HepG2 (cell line): ENCODE measurements around the gene C6orf136. TPM values are rescaled to one million over a fixed set of nuclear protein-coding genes. Genes with fewer than 3 reads are reported as not detected.
A peak's percentile ranks its signal among the peaks of the same experiment; 100 is the strongest.

Source experiments
- AKAP8 ChIP-seq: sonication (generic); formaldehyde crosslinking; IDR thresholded peaks from 2 replicates; pipeline ENCODE4 v1.5.1; 2020; ENCODE audit warnings: mild to moderate bottlenecking, missing genetic modification reagents
- ARHGAP35 ChIP-seq: sonication (generic); formaldehyde crosslinking; IDR thresholded peaks from 2 replicates; pipeline ENCODE4 v1.9.0; 2022; ENCODE audit warnings: mild to moderate bottlenecking, inconsistent platforms, moderate library complexity, missing genetic modification reagents, borderline replicate concordance
- ERF ChIP-seq: IDR thresholded peaks from 2 replicates; pipeline ENCODE4 v1.6.1; 2018; ENCODE audit warnings: missing biosample characterization, missing genetic modification reagents
- FOXJ3 ChIP-seq: sonication (generic); formaldehyde crosslinking; IDR thresholded peaks from 2 replicates; pipeline ENCODE4 v1.4.0; 2020; ENCODE audit warnings: missing genetic modification reagents, mild to moderate bottlenecking, borderline replicate concordance
- PAX8 ChIP-seq: sonication (generic); formaldehyde crosslinking; IDR thresholded peaks from 2 replicates; pipeline ENCODE4 v1.8.0; 2022; ENCODE audit warnings: mild to moderate bottlenecking, missing genetic modification reagents, borderline replicate concordance
- PHF5A ChIP-seq: IDR thresholded peaks from one replicate; pipeline ENCODE4 v1.6.1; 2018; ENCODE audit warnings: low read depth, missing genetic modification reagents; ENCODE audit not compliant: unreplicated experiment
- RAD51 ChIP-seq: fragments of 450-650 bp; IDR thresholded peaks from 2 replicates; pipeline ENCODE4 v1.6.1; 2016; ENCODE audit warnings: borderline replicate concordance
- SMYD3 ChIP-seq: sonication (generic); formaldehyde crosslinking; IDR thresholded peaks from 2 replicates; pipeline ENCODE4 v1.8.1; 2023; ENCODE audit warnings: mild to moderate bottlenecking, missing genetic modification reagents
- SNAPC2 ChIP-seq: sonication (generic); formaldehyde crosslinking; IDR thresholded peaks from 2 replicates; pipeline ENCODE4 v1.8.1; 2022; ENCODE audit warnings: mild to moderate bottlenecking, missing genetic modification reagents
- THAP7 ChIP-seq: sonication (generic); formaldehyde crosslinking; IDR thresholded peaks from 2 replicates; pipeline ENCODE4 v1.8.1; 2023; ENCODE audit warnings: mild to moderate bottlenecking, missing genetic modification reagents
- THYN1 ChIP-seq: sonication (generic); formaldehyde crosslinking; IDR thresholded peaks from 2 replicates; pipeline ENCODE4 v1.8.1; 2023; ENCODE audit warnings: low read depth, mild to moderate bottlenecking, moderate library complexity, missing genetic modification reagents, borderline replicate concordance
- TOE1 ChIP-seq: sonication (generic); formaldehyde crosslinking; IDR thresholded peaks from 2 replicates; pipeline ENCODE4 v1.4.0; 2020; ENCODE audit warnings: mild to moderate bottlenecking, missing genetic modification reagents
- ZBED4 ChIP-seq: sonication (generic); formaldehyde crosslinking; IDR thresholded peaks from 2 replicates; pipeline ENCODE4 v1.4.0; 2020; ENCODE audit warnings: missing genetic modification reagents, borderline replicate concordance
- ZBTB20 ChIP-seq: sonication (generic); formaldehyde crosslinking; IDR thresholded peaks from 2 replicates; pipeline ENCODE4 v1.8.1; 2023; ENCODE audit warnings: missing genetic modification reagents, low read depth, mild to moderate bottlenecking, borderline replicate concordance
- ZNF354B ChIP-seq: sonication (generic); formaldehyde crosslinking; IDR thresholded peaks from 2 replicates; pipeline ENCODE4 v1.8.0; 2022; ENCODE audit warnings: mild to moderate bottlenecking, missing genetic modification reagents
- ZNF614 ChIP-seq: IDR thresholded peaks from 2 replicates; pipeline ENCODE4 v1.6.1; 2018; ENCODE audit warnings: missing biosample characterization, missing genetic modification reagents, inconsistent platforms, borderline replicate concordance
- ZNF713 ChIP-seq: sonication (generic); formaldehyde crosslinking; IDR thresholded peaks from 2 replicates; pipeline ENCODE4 v1.4.0; 2020; ENCODE audit warnings: mild to moderate bottlenecking, missing genetic modification reagents
- ZNF746 ChIP-seq: sonication (generic); formaldehyde crosslinking; IDR thresholded peaks from 2 replicates; pipeline ENCODE4 v1.8.0; 2022; ENCODE audit warnings: mild to moderate bottlenecking, missing genetic modification reagents
- ZSCAN20 ChIP-seq: sonication (generic); formaldehyde crosslinking; IDR thresholded peaks from 2 replicates; pipeline ENCODE4 v1.4.0; 2020; ENCODE audit warnings: missing genetic modification reagents, mild to moderate bottlenecking, borderline replicate concordance
- polyA plus RNA-seq, 8 experiments: library from polyadenylated mRNA; depleted of rRNA in 3 of 8; stranded (reverse) in 7 of 8; unstranded in 1 of 8; fragments of >200 nt; fragmentation: Illumina TruSeq in 4 of 8; extraction: Trizol in 4 of 8; gene quantifications; 2 replicates each; pipeline versions ENCODE4 v1.2.1 to v1.2.3, GENCODE V29; 2011 to 2016; ENCODE audit warnings: low read depth in 4 of 8, missing spikeins in 1 of 8, mixed read lengths in 1 of 8; ENCODE audit not compliant: insufficient read depth in 1 of 8
- total RNA-seq, 5 experiments: library from RNA; depleted of rRNA; stranded (reverse); fragments of >200 nt; fragmentation: Illumina TruSeq; extraction: Trizol; gene quantifications; 2 replicates each; pipeline ENCODE4 v1.2.3, GENCODE V29; 2016; ENCODE audit warnings: low read depth in 1 of 5
- TF ChIP-seq, protein P1 (sequence below): sonication (generic); formaldehyde crosslinking; IDR thresholded peaks from 2 replicates; pipeline ENCODE4 v1.8.0; 2022; ENCODE audit warnings: low read depth, missing genetic modification reagents
- TF ChIP-seq, protein P2 (sequence below): sonication (generic); formaldehyde crosslinking; IDR thresholded peaks from 2 replicates; pipeline ENCODE4 v1.4.0; 2020; ENCODE audit warnings: missing genetic modification reagents

The C6orf136 gene
- total and polyA plus RNA-seq, 2 of the 13 experiments (the other 11 are each of a cell fraction or from before 2014, with no cell fraction given): 12.0 to 26.2 TPM

- TF ChIP-seq THYN1 (CRISPR knock-in tag) (no peak), ZNF354B (CRISPR knock-in tag) (no peak), ARHGAP35 (CRISPR knock-in tag) (peak; percentile 79; the same call in 1 of the 2 replicates), AKAP8 (CRISPR knock-in tag) (peak; percentile 95), TOE1 (CRISPR knock-in tag) (no peak), ZBTB20 (0 out of 2 replicates have a peak, but pooled peaks have one; percentile 69), ZNF614 (peak; percentile 74; the same call in 1 of the 2 replicates), RAD51 (no peak), ERF (peak; percentile 66; the same call in 1 of the 2 replicates), ZNF746 (CRISPR knock-in tag) (peak; percentile 50; the same call in 1 of the 2 replicates), FOXJ3 (CRISPR knock-in tag) (no peak), SMYD3 (CRISPR knock-in tag) (peak; percentile 54; the same call in 1 of the 2 replicates), PAX8 (CRISPR knock-in tag) (peak; percentile 96), PHF5A (CRISPR knock-in tag) (no peak), ZSCAN20 (CRISPR knock-in tag) (no peak), ZNF713 (0 out of 2 replicates have a peak, but pooled peaks have one; percentile 19), THAP7 (CRISPR knock-in tag) (no peak; the same call in 1 of the 2 replicates), SNAPC2 (no peak; the same call in 1 of the 2 replicates), ZBED4 (CRISPR knock-in tag) (peak; percentile 93)
- TF ChIP-seq, protein P1, sequence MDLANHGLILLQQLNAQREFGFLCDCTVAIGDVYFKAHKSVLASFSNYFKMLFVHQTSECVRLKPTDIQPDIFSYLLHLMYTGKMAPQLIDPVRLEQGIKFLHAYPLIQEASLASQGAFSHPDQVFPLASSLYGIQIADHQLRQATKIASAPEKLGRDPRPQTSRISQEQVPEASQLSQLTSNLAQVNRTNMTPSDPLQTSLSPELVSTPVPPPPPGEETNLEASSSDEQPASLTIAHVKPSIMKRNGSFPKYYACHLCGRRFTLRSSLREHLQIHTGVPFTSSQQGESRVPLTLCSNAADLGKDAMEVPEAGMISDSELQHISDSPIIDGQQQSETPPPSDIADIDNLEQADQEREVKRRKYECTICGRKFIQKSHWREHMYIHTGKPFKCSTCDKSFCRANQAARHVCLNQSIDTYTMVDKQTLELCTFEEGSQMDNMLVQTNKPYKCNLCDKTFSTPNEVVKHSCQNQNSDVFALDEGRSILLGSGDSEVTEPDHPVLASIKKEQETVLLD (CRISPR knock-in tag): peak; percentile 48; the same call in 1 of the 2 replicates
- TF ChIP-seq, protein P2, sequence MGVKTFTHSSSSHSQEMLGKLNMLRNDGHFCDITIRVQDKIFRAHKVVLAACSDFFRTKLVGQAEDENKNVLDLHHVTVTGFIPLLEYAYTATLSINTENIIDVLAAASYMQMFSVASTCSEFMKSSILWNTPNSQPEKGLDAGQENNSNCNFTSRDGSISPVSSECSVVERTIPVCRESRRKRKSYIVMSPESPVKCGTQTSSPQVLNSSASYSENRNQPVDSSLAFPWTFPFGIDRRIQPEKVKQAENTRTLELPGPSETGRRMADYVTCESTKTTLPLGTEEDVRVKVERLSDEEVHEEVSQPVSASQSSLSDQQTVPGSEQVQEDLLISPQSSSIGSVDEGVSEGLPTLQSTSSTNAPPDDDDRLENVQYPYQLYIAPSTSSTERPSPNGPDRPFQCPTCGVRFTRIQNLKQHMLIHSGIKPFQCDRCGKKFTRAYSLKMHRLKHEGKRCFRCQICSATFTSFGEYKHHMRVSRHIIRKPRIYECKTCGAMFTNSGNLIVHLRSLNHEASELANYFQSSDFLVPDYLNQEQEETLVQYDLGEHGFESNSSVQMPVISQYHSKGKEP: peak; percentile 62; the same call in 1 of the 2 replicates
These were observed 20.2 kb upstream of the C6orf136 start, which contains the start of gene ATAT1 (continued) for GRCh38 chr6:30626484-30627366.
